HepG2 (cell line): Measurements from ENCODE around the gene LIMK2. TPM values are rescaled to one million over a fixed set of nuclear protein-coding genes. Genes with fewer than 3 reads are reported as not detected.

Source experiments
- SP4 ChIP-seq: sonication (generic); formaldehyde crosslinking; IDR thresholded peaks from 2 replicates; pipeline ENCODE4 v1.8.1; 2023; ENCODE audit warnings: mild to moderate bottlenecking, missing genetic modification reagents
- YEATS2 ChIP-seq: sonication (generic); formaldehyde crosslinking; IDR thresholded peaks from 2 replicates; pipeline ENCODE4 v1.4.0; 2020; ENCODE audit warnings: missing genetic modification reagents, borderline replicate concordance
- ZFP91 ChIP-seq: sonication (generic); formaldehyde crosslinking; IDR thresholded peaks from 2 replicates; pipeline ENCODE4 v1.9.0; 2022; ENCODE audit warnings: missing genetic modification reagents, mild to moderate bottlenecking, borderline replicate concordance
- ZNF292 ChIP-seq: sonication (generic); formaldehyde crosslinking; IDR thresholded peaks from 2 replicates; pipeline ENCODE4 v1.8.1; 2022; ENCODE audit warnings: mild to moderate bottlenecking, low read depth, missing genetic modification reagents, borderline replicate concordance
- ZNF569 ChIP-seq: sonication (generic); formaldehyde crosslinking; IDR thresholded peaks from 2 replicates; pipeline ENCODE4 v1.5.0; 2020; ENCODE audit warnings: mild to moderate bottlenecking, missing genetic modification reagents, moderate library complexity, borderline replicate concordance
- polyA plus RNA-seq, 8 experiments: library from polyadenylated mRNA; depleted of rRNA in 3 of 8; stranded (reverse) in 7 of 8; unstranded in 1 of 8; fragments of >200 nt; fragmentation: Illumina TruSeq in 4 of 8; extraction: Trizol in 4 of 8; gene quantifications; 2 replicates each; pipeline versions ENCODE4 v1.2.1 to v1.2.3, GENCODE V29; 2011 to 2016; ENCODE audit warnings: low read depth in 4 of 8, missing spikeins in 1 of 8, mixed read lengths in 1 of 8; ENCODE audit not compliant: insufficient read depth in 1 of 8
- total RNA-seq, 5 experiments: library from RNA; depleted of rRNA; stranded (reverse); fragments of >200 nt; fragmentation: Illumina TruSeq; extraction: Trizol; gene quantifications; 2 replicates each; pipeline ENCODE4 v1.2.3, GENCODE V29; 2016; ENCODE audit warnings: low read depth in 1 of 5
- TF ChIP-seq, protein P1 (sequence below): IDR thresholded peaks from 2 replicates; pipeline ENCODE4 v1.6.1; 2016; ENCODE audit warnings: low read depth, control low read depth
- TF ChIP-seq, protein P2 (sequence below): sonication (generic); formaldehyde crosslinking; IDR thresholded peaks from 2 replicates; pipeline ENCODE4 v1.4.0; 2020; ENCODE audit warnings: mild to moderate bottlenecking, missing genetic modification reagents
- TF ChIP-seq, protein P3 (sequence below): sonication (generic); formaldehyde crosslinking; IDR thresholded peaks from 2 replicates; pipeline ENCODE4 v1.9.0; 2021; ENCODE audit warnings: mild to moderate bottlenecking, missing genetic modification reagents

The LIMK2 gene
- total and polyA plus RNA-seq, 2 of the 13 experiments (the other 11 are each of a cell fraction or from before 2014, with no cell fraction given), result 20.9 to 29.8 TPM

- TF ChIP-seq ZNF569 (CRISPR knock-in tag) (no peak), SP4 (CRISPR knock-in tag) (peak; percentile 90), ZNF292 (CRISPR knock-in tag) (no peak), ZFP91 (CRISPR knock-in tag) (peak; percentile 79; the same call in 1 of the 2 replicates), YEATS2 (0 out of 2 replicates have a peak, but pooled peaks have one; percentile 46)
- TF ChIP-seq, protein P1, sequence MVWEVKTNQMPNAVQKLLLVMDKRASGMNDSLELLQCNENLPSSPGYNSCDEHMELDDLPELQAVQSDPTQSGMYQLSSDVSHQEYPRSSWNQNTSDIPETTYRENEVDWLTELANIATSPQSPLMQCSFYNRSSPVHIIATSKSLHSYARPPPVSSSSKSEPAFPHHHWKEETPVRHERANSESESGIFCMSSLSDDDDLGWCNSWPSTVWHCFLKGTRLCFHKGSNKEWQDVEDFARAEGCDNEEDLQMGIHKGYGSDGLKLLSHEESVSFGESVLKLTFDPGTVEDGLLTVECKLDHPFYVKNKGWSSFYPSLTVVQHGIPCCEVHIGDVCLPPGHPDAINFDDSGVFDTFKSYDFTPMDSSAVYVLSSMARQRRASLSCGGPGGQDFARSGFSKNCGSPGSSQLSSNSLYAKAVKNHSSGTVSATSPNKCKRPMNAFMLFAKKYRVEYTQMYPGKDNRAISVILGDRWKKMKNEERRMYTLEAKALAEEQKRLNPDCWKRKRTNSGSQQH, result 0 out of 2 replicates have a peak, but pooled peaks have one; percentile 38
- TF ChIP-seq, protein P2, sequence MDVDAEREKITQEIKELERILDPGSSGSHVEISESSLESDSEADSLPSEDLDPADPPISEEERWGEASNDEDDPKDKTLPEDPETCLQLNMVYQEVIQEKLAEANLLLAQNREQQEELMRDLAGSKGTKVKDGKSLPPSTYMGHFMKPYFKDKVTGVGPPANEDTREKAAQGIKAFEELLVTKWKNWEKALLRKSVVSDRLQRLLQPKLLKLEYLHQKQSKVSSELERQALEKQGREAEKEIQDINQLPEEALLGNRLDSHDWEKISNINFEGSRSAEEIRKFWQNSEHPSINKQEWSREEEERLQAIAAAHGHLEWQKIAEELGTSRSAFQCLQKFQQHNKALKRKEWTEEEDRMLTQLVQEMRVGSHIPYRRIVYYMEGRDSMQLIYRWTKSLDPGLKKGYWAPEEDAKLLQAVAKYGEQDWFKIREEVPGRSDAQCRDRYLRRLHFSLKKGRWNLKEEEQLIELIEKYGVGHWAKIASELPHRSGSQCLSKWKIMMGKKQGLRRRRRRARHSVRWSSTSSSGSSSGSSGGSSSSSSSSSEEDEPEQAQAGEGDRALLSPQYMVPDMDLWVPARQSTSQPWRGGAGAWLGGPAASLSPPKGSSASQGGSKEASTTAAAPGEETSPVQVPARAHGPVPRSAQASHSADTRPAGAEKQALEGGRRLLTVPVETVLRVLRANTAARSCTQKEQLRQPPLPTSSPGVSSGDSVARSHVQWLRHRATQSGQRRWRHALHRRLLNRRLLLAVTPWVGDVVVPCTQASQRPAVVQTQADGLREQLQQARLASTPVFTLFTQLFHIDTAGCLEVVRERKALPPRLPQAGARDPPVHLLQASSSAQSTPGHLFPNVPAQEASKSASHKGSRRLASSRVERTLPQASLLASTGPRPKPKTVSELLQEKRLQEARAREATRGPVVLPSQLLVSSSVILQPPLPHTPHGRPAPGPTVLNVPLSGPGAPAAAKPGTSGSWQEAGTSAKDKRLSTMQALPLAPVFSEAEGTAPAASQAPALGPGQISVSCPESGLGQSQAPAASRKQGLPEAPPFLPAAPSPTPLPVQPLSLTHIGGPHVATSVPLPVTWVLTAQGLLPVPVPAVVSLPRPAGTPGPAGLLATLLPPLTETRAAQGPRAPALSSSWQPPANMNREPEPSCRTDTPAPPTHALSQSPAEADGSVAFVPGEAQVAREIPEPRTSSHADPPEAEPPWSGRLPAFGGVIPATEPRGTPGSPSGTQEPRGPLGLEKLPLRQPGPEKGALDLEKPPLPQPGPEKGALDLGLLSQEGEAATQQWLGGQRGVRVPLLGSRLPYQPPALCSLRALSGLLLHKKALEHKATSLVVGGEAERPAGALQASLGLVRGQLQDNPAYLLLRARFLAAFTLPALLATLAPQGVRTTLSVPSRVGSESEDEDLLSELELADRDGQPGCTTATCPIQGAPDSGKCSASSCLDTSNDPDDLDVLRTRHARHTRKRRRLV (CRISPR knock-in tag), result no peak
- TF ChIP-seq, protein P3, sequence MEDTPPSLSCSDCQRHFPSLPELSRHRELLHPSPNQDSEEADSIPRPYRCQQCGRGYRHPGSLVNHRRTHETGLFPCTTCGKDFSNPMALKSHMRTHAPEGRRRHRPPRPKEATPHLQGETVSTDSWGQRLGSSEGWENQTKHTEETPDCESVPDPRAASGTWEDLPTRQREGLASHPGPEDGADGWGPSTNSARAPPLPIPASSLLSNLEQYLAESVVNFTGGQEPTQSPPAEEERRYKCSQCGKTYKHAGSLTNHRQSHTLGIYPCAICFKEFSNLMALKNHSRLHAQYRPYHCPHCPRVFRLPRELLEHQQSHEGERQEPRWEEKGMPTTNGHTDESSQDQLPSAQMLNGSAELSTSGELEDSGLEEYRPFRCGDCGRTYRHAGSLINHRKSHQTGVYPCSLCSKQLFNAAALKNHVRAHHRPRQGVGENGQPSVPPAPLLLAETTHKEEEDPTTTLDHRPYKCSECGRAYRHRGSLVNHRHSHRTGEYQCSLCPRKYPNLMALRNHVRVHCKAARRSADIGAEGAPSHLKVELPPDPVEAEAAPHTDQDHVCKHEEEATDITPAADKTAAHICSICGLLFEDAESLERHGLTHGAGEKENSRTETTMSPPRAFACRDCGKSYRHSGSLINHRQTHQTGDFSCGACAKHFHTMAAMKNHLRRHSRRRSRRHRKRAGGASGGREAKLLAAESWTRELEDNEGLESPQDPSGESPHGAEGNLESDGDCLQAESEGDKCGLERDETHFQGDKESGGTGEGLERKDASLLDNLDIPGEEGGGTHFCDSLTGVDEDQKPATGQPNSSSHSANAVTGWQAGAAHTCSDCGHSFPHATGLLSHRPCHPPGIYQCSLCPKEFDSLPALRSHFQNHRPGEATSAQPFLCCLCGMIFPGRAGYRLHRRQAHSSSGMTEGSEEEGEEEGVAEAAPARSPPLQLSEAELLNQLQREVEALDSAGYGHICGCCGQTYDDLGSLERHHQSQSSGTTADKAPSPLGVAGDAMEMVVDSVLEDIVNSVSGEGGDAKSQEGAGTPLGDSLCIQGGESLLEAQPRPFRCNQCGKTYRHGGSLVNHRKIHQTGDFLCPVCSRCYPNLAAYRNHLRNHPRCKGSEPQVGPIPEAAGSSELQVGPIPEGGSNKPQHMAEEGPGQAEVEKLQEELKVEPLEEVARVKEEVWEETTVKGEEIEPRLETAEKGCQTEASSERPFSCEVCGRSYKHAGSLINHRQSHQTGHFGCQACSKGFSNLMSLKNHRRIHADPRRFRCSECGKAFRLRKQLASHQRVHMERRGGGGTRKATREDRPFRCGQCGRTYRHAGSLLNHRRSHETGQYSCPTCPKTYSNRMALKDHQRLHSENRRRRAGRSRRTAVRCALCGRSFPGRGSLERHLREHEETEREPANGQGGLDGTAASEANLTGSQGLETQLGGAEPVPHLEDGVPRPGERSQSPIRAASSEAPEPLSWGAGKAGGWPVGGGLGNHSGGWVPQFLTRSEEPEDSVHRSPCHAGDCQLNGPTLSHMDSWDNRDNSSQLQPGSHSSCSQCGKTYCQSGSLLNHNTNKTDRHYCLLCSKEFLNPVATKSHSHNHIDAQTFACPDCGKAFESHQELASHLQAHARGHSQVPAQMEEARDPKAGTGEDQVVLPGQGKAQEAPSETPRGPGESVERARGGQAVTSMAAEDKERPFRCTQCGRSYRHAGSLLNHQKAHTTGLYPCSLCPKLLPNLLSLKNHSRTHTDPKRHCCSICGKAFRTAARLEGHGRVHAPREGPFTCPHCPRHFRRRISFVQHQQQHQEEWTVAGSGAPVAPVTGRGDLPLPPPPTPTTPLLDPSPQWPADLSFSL (CRISPR knock-in tag), result 0 out of 2 replicates have a peak, but pooled peaks have one; percentile 55
Measured at GRCh38 chr22:31290494-31291471, 78.7 kb downstream of the LIMK2 start (continued).
